SK-N-SH (cell line): ENCODE measurements around the gene ARHGEF19. TPM values are rescaled to one million over a fixed set of nuclear protein-coding genes. Genes with fewer than 3 reads are reported as not detected.
A peak's percentile ranks its signal among the peaks of the same experiment; 100 is the strongest.

ENCODE experiments used
- CTCF ChIA-PET: fragments of 300-600, 350-600 bp; formaldehyde crosslinking; extraction: SDS; loops from one replicate; lab custom pipeline; 2021; lab: Yijun Ruan, JAX
- POLR2A ChIA-PET: fragments of 350-600 bp; sonication (Branson Sonifier 250); formaldehyde crosslinking; extraction: SDS; loops from one replicate; lab custom pipeline; 2020; ENCODE audit warnings: antibody characterized with exemption, inconsistent platforms; lab: Yijun Ruan, JAX
- DNase-seq: peaks from one replicate; pipeline ENCODE4 v3.0.0; 2012
- H2AFZ ChIP-seq: fragments of 200-600 bp; sonication (generic); 2 replicates; pipeline ENCODE4 v1.8.1; 2016; ENCODE audit warnings: antibody characterized with exemption, mild to moderate bottlenecking, low read depth
- H3F3A ChIP-seq: fragments of 200-600 bp; sonication (generic); replicated peaks from 2 replicates; pipeline ENCODE3; 2016; ENCODE audit warnings: antibody characterized with exemption, mild to moderate bottlenecking; ENCODE audit not compliant: insufficient read depth
- H3K27ac ChIP-seq, 2 experiments: fragments of 200-500 bp in 1 of 2; fragments of 200-600 bp in 1 of 2; sonication (Bioruptor generic) in 1 of 2; sonication (generic), shearing (Covaris generic) in 1 of 2; 2 replicates each; pipeline versions ENCODE4 v1.5.1 to v1.6.1; 2014 to 2016; ENCODE audit warnings: low read depth in 2 of 2, inconsistent platforms in 1 of 2, low read length in 1 of 2, mild to moderate bottlenecking in 1 of 2, mixed read lengths in 1 of 2
- H3K27me3 ChIP-seq: fragments of 200-600 bp; sonication (generic), shearing (Covaris generic); 2 replicates; pipeline ENCODE4 v1.6.1; 2016; ENCODE audit warnings: mixed run types; ENCODE audit not compliant: insufficient read depth
- H3K36me3 ChIP-seq, 2 experiments: fragments of 200-500 bp in 1 of 2; fragments of 200-600 bp in 1 of 2; sonication (Bioruptor generic) in 1 of 2; sonication (generic) in 1 of 2; replicated peaks in 1 of 2; 2 replicates each; pipeline versions ENCODE3 to v1.5.1; 2014 to 2016; ENCODE audit warnings: low read length in 1 of 2, mild to moderate bottlenecking in 1 of 2; ENCODE audit not compliant: insufficient read depth in 2 of 2, control insufficient read depth in 1 of 2
- H3K4me1 ChIP-seq, 2 experiments: fragments of 200-500 bp in 1 of 2; fragments of 200-600 bp in 1 of 2; sonication (Bioruptor generic) in 1 of 2; sonication (generic), shearing (Covaris generic) in 1 of 2; 2 replicates each; pipeline versions ENCODE4 v1.5.1 to v1.6.1; 2014 to 2016; ENCODE audit warnings: low read depth in 1 of 2, low read length in 1 of 2, mixed run types in 1 of 2; ENCODE audit not compliant: insufficient read depth in 2 of 2, control insufficient read depth in 1 of 2
- H3K4me2 ChIP-seq: fragments of 200-600 bp; sonication (generic), shearing (Covaris generic); 2 replicates; pipeline ENCODE4 v1.6.1; 2017; ENCODE audit warnings: mixed run types
- H3K4me3 ChIP-seq, 2 experiments: fragments of 200-500 bp in 1 of 2; fragments of 200-600 bp in 1 of 2; sonication (Bioruptor generic) in 1 of 2; sonication (generic), shearing (Covaris generic) in 1 of 2; 2 replicates each; pipeline versions ENCODE4 v1.5.1 to v1.8.1; 2014 to 2016; ENCODE audit warnings: low read depth in 2 of 2, inconsistent platforms in 1 of 2, low read length in 1 of 2, mild to moderate bottlenecking in 1 of 2, mixed read lengths in 1 of 2, moderate library complexity in 1 of 2
- H3K79me2 ChIP-seq: fragments of 200-600 bp; sonication (generic); 2 replicates; pipeline ENCODE4 v1.8.1; 2017; ENCODE audit warnings: mild to moderate bottlenecking; ENCODE audit not compliant: insufficient read depth
- H3K9ac ChIP-seq: fragments of 200-600 bp; sonication (generic); 2 replicates; pipeline ENCODE4 v1.6.1; 2017; ENCODE audit warnings: mixed run types
- H3K9me2 ChIP-seq: fragments of 200-600 bp; sonication (generic); 2 replicates; pipeline ENCODE4 v1.6.1; 2017; ENCODE audit warnings: mixed run types
- H3K9me3 ChIP-seq: fragments of 200-600 bp; sonication (generic); 2 replicates; pipeline ENCODE4 v1.6.1; 2017; ENCODE audit warnings: mixed run types, mild to moderate bottlenecking, moderate library complexity
- H4K20me1 ChIP-seq: fragments of 200-600 bp; sonication (generic); 2 replicates; pipeline ENCODE4 v1.6.1; 2017; ENCODE audit warnings: mild to moderate bottlenecking, mixed run types; ENCODE audit not compliant: insufficient read depth
- EP300 ChIP-seq, 2 experiments: IDR thresholded peaks; 2 replicates each; pipeline versions ENCODE4 v1.4.0 to v1.6.1; 2012; ENCODE audit warnings: borderline replicate concordance in 1 of 2, low read depth in 1 of 2, low read length in 1 of 2
- FOSL2 ChIP-seq: IDR thresholded peaks from 2 replicates; pipeline ENCODE4 v1.4.0; 2012; ENCODE audit warnings: low read depth, mild to moderate bottlenecking, moderate library complexity, borderline replicate concordance
- FOXJ3 ChIP-seq: sonication (generic); formaldehyde crosslinking; IDR thresholded peaks from 2 replicates; pipeline ENCODE4 v1.5.1; 2020; ENCODE audit warnings: mild to moderate bottlenecking, missing genetic modification reagents
- FOXM1 ChIP-seq: IDR thresholded peaks from 2 replicates; pipeline ENCODE4 v1.4.0; 2012; ENCODE audit warnings: low read depth, mild to moderate bottlenecking
- GABPA ChIP-seq: IDR thresholded peaks from 2 replicates; pipeline ENCODE4 v1.4.0; 2012; ENCODE audit warnings: low read depth, mild to moderate bottlenecking
- IRF3 ChIP-seq: fragments of 150-350 bp; IDR thresholded peaks from 2 replicates; pipeline ENCODE4 v1.6.1; 2016; ENCODE audit warnings: mild to moderate bottlenecking, low read depth, low read length
- JUND ChIP-seq: IDR thresholded peaks from 2 replicates; pipeline ENCODE4 v1.4.0; 2012
- MXI1 ChIP-seq: IDR thresholded peaks from 2 replicates; pipeline ENCODE4 v1.6.1; 2012; ENCODE audit warnings: mild to moderate bottlenecking, low read depth, low read length, improper control_type of control experiment
- NFIC ChIP-seq: IDR thresholded peaks from 2 replicates; pipeline ENCODE4 v1.4.0; 2012; ENCODE audit warnings: borderline replicate concordance
- NRF1 ChIP-seq: IDR thresholded peaks from 2 replicates; pipeline ENCODE4 v1.6.1; 2012; ENCODE audit warnings: low read depth, mild to moderate bottlenecking, low read length
- POLR2AphosphoS5 ChIP-seq: IDR thresholded peaks from 2 replicates; pipeline ENCODE4 v1.6.1; 2012; ENCODE audit warnings: low read depth, low read length
- RXRA ChIP-seq: IDR thresholded peaks from 2 replicates; pipeline ENCODE4 v1.4.0; 2012; ENCODE audit warnings: low read depth, mild to moderate bottlenecking, borderline replicate concordance
- SIN3A ChIP-seq: IDR thresholded peaks from 2 replicates; pipeline ENCODE4 v1.6.1; 2012; ENCODE audit warnings: low read depth, mild to moderate bottlenecking, low read length, moderate library complexity, borderline replicate concordance
- SMC3 ChIP-seq: IDR thresholded peaks from 2 replicates; pipeline ENCODE4 v1.6.1; 2012; ENCODE audit warnings: low read depth, low read length, improper control_type of control experiment
- TAF1 ChIP-seq: IDR thresholded peaks from 2 replicates; pipeline ENCODE4 v1.6.1; 2012; ENCODE audit warnings: low read depth, mild to moderate bottlenecking, low read length, moderate library complexity, borderline replicate concordance
- TCF12 ChIP-seq: IDR thresholded peaks from 2 replicates; pipeline ENCODE4 v1.4.0; 2012
- TEAD4 ChIP-seq: IDR thresholded peaks from 2 replicates; pipeline ENCODE4 v1.4.0; 2012; ENCODE audit warnings: mild to moderate bottlenecking, borderline replicate concordance; ENCODE audit not compliant: insufficient read depth
- USF1 ChIP-seq: IDR thresholded peaks from 2 replicates; pipeline ENCODE4 v1.4.0; 2012; ENCODE audit warnings: low read depth, borderline replicate concordance
- WGBS: methylation state at CpG from one replicate; pipeline ENCODE4 v1.1.6; 2017; ENCODE audit warnings: low lambda C conversion rate; 5-methylcytosine and 5-hydroxymethylcytosine counted together
- polyA plus RNA-seq, 3 experiments: library from polyadenylated mRNA; depleted of rRNA; stranded (reverse); fragments of >200 nt; gene quantifications; 2 replicates each; pipeline ENCODE4 v1.2.3, GENCODE V29; 2012

Gene ARHGEF19
- polyA plus RNA-seq, 1 of the 3 experiments (the other 2 are of a cell fraction), result 11.5 TPM

GRCh38 chr1:16173447-16174260, 38.8 kb downstream of the ARHGEF19 start:
- Histone ChIP-seq H3K4me1 (peaks cover 32 to 38% of the 10 kb centered on the region in 2 experiments; a peak in 3 of 4 replicates), H3K27ac (peak overlapping the region; percentile 18 to 53), H3F3A (peaks cover 17% of the 10 kb centered on the region), H4K20me1 (no peaks in the 10 kb centered on the region), H3K9me2 (no peaks in the 10 kb centered on the region), H3K4me2 (peak overlapping the region; percentile 44), H3K36me3 (no peaks in the 10 kb centered on the region), H3K9me3 (no peaks in the 10 kb centered on the region), H3K27me3 (no peaks in the 10 kb centered on the region), H3K79me2 (no peaks in the 10 kb centered on the region), H3K4me3 (no peak overlapping the region), H2AFZ (no peak overlapping the region), H3K9ac (peak overlapping the region; percentile 10; the same call in 1 of the 2 replicates)
- TF ChIP-seq JUND (no peak), POLR2AphosphoS5 (no peak), FOXJ3 (CRISPR knock-in tag) (no peak), SMC3 (no peak), EP300 (IDR thresholded peaks at IDR 0.05; ENCODE audit: borderline replicate concordance in 1 of 2, low read depth in 1 of 2, low read length in 1 of 2) (peak in 1 of 2 experiments; percentile 45; a peak in 1 of 4 replicates), TCF12 (peak; percentile 58; the same call in 1 of the 2 replicates), IRF3 (no peak), FOXM1 (no peak), TEAD4 (peak; percentile 92), GABPA (no peak), USF1 (no peak), NFIC (peak; percentile 74), FOSL2 (peak; percentile 53; the same call in 1 of the 2 replicates), RXRA (no peak)
- DNase-seq, result no peak
- 64% methylated on average over 7 of the region's 12 CpGs for WGBS
- ChIA-PET CTCF (interaction anchor here (1.0 to 2.4 kb wide), 6 partner anchors 10 to 118 kb away, joined by 3 to 8 read pairs (median 5); partner anchors contain the start of gene EPHA2), POLR2A (interaction anchor here (1.3 kb wide), 1 partner anchor 20 kb away, joined by 3 read pairs; no protein-coding TSS in a partner anchor)

- H3F3A ChIP-seq, result peaks cover 17% of the 10 kb centered on the region
- DNase-seq, result no peak
- no peaks in the 10 kb centered on the region for H3K9me2 ChIP-seq
- CTCF ChIA-PET, result interaction anchor here (1.0 to 1.3 kb wide), 2 partner anchors 9 to 94 kb away, joined by 3 to 7 read pairs; no protein-coding TSS in a partner anchor
- peak overlapping the region; percentile 44 for H3K4me2 ChIP-seq
- no peaks in the 10 kb centered on the region for H3K27me3 ChIP-seq
- TF ChIP-seq MXI1 (no peak), TAF1 (no peak), NRF1 (no peak), SIN3A (no peak)
- no peaks in the 10 kb centered on the region for H3K79me2 ChIP-seq
- H2AFZ ChIP-seq, result no peak overlapping the region
- POLR2A ChIA-PET, result no interaction called here
- peak overlapping the region; percentile 18 to 53 for H3K27ac ChIP-seq
- no peaks in the 10 kb centered on the region for H4K20me1 ChIP-seq
- H3K9me3 ChIP-seq, result no peaks in the 10 kb centered on the region
- H3K9ac ChIP-seq, result peak overlapping the region; percentile 10; the same call in 1 of the 2 replicates
- WGBS, result 78% methylated on average over 12 of the region's 14 CpGs
- H3K36me3 ChIP-seq, result no peaks in the 10 kb centered on the region
- H3K4me3 ChIP-seq, result no peak overlapping the region
- H3K4me1 ChIP-seq, result peaks cover 32 to 38% of the 10 kb centered on the region in 2 experiments; a peak in 3 of 4 replicates
Observed at GRCh38 chr1:16172964-16173446, 39.4 kb downstream of the ARHGEF19 start.
